ENCODE measurements around the gene GRPEL1. TPM values are rescaled to one million over a fixed set of nuclear protein-coding genes. Genes with fewer than 3 reads are reported as not detected.

GRPEL1 gene
- total and polyA plus RNA-seq, 2 of the 13 experiments (the other 11 are each of a cell fraction or from before 2014, with no cell fraction given): 32.3 to 141 TPM

DNA sequence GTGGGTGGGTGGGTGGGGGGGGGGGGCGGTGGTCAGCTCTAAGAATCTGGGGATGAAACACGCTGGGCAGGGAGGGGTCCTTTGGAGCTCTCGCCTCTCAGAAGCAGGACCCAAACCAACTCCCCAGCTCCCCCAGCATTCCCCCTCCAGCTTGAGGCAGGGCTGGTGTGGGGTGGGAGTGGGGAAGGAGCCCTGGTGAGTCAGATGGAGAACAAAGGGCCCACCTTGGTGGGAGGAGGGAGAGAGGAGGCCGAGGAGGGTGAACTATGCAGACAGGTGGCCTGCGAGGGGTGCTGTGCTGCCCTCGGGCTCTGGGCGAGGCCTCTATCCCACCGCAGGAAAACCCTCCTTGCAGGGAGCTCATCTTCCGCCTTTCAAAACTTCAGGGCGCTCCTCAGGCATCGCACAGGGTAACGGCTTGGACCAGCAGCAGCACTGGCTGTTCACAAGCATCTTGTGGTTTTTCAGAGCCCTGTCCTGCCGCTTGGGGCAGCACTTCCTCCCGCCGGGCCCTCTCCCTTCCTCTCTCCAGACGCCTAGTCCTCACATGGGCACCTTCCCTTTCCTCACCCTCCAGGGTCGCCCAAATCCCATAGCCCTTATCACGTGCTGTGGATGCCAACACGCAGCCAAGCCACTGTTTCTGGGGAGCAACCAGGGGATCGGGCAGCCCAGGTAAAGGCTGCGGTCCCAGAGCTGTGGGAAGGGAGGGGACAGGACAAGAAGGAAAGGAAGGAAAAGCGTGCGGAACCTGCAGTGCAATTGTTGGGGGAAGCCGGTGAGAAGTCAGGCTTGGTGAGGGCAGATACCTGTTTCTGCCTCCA, 34.0 kb upstream of the GRPEL1 start:
- BruUV-seq (replicated peaks): no TSS peak
- H3K36me3 ChIP-seq (replicated peaks in 1 of 2; ENCODE audit: control insufficient read depth in 1 of 2, insufficient read depth in 2 of 2, low read length in 2 of 2): no peaks in the 10 kb centered on the region
- H3K4me1 ChIP-seq (ENCODE audit: insufficient read depth, low read length): peaks cover 40% of the 10 kb centered on the region
- ChIA-PET CTCF (ENCODE audit: low intra/inter-chr PET ratio, low total read pairs) (interaction anchor here (2.0 kb wide), 1 partner anchor 85 kb away, joined by 7 read pairs; no protein-coding TSS in a partner anchor), POLR2A (interaction anchor here (0.6 to 1.4 kb wide), 3 partner anchors 17 to 209 kb away, joined by 3 to 4 read pairs (median 3); partner anchors contain the start of gene GRPEL1)
- DNase-seq (ENCODE audit: low spot score) (peak; percentile 52), FAIRE-seq (peak; percentile 47), ATAC-seq (peak; percentile 78)
- in situ Hi-C loops (cut with HindIII; ENCODE audit: extremely low pct_ligation_motif_present, low pct_unique_long_range_greater_than_20kb) (no loop called here), intact Hi-C loops (cut with micrococcal nuclease; ENCODE audit: unreplicated experiment) (loop anchor here (2.0 to 5.0 kb wide), 2 partner anchors 65 to 85 kb away; no protein-coding TSS in a partner anchor)
- no peak overlapping the region for H3K27ac ChIP-seq (ENCODE audit: extremely low read length, insufficient read depth, low read length)
- WGBS (ENCODE audit: low lambda C conversion rate): 3% methylated on average over 18 of the region's 24 CpGs
- no peaks in the 10 kb centered on the region for H3K9me3 ChIP-seq (ENCODE audit: low read length)
- H4K20me1 ChIP-seq (ENCODE audit: insufficient read depth, low read length): no peaks in the 10 kb centered on the region
- peak overlapping the region; percentile 80 to 88 (median 82); a peak in 5 of 6 replicates for H3K4me3 ChIP-seq (replicated peaks in 1 of 3; ENCODE audit: insufficient read depth in 1 of 3, low read depth in 2 of 3, low read length in 3 of 3)
- no peaks in the 10 kb centered on the region for H3K79me2 ChIP-seq (ENCODE audit: insufficient read depth, low read length)
- H3K27me3 ChIP-seq (ENCODE audit: control insufficient read depth in 1 of 2, insufficient read depth in 2 of 2, low read length in 2 of 2): peaks cover 0 to 12% of the 10 kb centered on the region in 2 experiments; a peak in 2 of 5 replicates
- H3K4me2 ChIP-seq (ENCODE audit: low read depth, low read length): peak overlapping the region; percentile 99
- H3K9ac ChIP-seq (ENCODE audit: insufficient read depth, low read depth, low read length): peak overlapping the region; percentile 73
- peak overlapping the region; percentile 16 for H2AFZ ChIP-seq (ENCODE audit: low read length)
- TF ChIP-seq, protein P1, sequence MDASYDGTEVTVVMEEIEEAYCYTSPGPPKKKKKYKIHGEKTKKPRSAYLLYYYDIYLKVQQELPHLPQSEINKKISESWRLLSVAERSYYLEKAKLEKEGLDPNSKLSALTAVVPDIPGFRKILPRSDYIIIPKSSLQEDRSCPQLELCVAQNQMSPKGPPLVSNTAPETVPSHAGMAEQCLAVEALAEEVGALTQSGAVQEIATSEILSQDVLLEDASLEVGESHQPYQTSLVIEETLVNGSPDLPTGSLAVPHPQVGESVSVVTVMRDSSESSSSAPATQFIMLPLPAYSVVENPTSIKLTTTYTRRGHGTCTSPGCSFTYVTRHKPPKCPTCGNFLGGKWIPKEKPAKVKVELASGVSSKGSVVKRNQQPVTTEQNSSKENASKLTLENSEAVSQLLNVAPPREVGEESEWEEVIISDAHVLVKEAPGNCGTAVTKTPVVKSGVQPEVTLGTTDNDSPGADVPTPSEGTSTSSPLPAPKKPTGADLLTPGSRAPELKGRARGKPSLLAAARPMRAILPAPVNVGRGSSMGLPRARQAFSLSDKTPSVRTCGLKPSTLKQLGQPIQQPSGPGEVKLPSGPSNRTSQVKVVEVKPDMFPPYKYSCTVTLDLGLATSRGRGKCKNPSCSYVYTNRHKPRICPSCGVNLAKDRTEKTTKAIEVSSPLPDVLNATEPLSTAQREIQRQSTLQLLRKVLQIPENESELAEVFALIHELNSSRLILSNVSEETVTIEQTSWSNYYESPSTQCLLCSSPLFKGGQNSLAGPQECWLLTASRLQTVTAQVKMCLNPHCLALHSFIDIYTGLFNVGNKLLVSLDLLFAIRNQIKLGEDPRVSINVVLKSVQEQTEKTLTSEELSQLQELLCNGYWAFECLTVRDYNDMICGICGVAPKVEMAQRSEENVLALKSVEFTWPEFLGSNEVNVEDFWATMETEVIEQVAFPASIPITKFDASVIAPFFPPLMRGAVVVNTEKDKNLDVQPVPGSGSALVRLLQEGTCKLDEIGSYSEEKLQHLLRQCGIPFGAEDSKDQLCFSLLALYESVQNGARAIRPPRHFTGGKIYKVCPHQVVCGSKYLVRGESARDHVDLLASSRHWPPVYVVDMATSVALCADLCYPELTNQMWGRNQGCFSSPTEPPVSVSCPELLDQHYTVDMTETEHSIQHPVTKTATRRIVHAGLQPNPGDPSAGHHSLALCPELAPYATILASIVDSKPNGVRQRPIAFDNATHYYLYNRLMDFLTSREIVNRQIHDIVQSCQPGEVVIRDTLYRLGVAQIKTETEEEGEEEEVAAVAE (CRISPR knock-in tag; IDR thresholded peaks at IDR 0.05; ENCODE audit: borderline replicate concordance): no peak
- TF ChIP-seq FOXK1 (CRISPR knock-in tag; IDR thresholded peaks at IDR 0.05; ENCODE audit: borderline replicate concordance, low read depth): no peak
- TF ChIP-seq ZZZ3 (CRISPR knock-in tag; IDR thresholded peaks at IDR 0.05; ENCODE audit: borderline replicate concordance): 0 out of 2 replicates have a peak, but pooled peaks have one; percentile 68
- TF ChIP-seq, protein P2, sequence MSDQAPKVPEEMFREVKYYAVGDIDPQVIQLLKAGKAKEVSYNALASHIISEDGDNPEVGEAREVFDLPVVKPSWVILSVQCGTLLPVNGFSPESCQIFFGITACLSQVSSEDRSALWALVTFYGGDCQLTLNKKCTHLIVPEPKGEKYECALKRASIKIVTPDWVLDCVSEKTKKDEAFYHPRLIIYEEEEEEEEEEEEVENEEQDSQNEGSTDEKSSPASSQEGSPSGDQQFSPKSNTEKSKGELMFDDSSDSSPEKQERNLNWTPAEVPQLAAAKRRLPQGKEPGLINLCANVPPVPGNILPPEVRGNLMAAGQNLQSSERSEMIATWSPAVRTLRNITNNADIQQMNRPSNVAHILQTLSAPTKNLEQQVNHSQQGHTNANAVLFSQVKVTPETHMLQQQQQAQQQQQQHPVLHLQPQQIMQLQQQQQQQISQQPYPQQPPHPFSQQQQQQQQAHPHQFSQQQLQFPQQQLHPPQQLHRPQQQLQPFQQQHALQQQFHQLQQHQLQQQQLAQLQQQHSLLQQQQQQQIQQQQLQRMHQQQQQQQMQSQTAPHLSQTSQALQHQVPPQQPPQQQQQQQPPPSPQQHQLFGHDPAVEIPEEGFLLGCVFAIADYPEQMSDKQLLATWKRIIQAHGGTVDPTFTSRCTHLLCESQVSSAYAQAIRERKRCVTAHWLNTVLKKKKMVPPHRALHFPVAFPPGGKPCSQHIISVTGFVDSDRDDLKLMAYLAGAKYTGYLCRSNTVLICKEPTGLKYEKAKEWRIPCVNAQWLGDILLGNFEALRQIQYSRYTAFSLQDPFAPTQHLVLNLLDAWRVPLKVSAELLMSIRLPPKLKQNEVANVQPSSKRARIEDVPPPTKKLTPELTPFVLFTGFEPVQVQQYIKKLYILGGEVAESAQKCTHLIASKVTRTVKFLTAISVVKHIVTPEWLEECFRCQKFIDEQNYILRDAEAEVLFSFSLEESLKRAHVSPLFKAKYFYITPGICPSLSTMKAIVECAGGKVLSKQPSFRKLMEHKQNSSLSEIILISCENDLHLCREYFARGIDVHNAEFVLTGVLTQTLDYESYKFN (CRISPR knock-in tag; conservative IDR thresholded peaks at IDR 0.05): no peak
- TF ChIP-seq HOXD1 (CRISPR knock-in tag; IDR thresholded peaks at IDR 0.05): no peak
- TF ChIP-seq PHF8 (CRISPR knock-in tag; IDR thresholded peaks at IDR 0.05): peak; percentile 34; the same call in 1 of the 2 replicates
- 0 out of 2 replicates have a peak, but pooled peaks have one; percentile 24 for TF ChIP-seq NKX3-1 (CRISPR knock-in tag; IDR thresholded peaks at IDR 0.05)
- TF ChIP-seq, protein P3, sequence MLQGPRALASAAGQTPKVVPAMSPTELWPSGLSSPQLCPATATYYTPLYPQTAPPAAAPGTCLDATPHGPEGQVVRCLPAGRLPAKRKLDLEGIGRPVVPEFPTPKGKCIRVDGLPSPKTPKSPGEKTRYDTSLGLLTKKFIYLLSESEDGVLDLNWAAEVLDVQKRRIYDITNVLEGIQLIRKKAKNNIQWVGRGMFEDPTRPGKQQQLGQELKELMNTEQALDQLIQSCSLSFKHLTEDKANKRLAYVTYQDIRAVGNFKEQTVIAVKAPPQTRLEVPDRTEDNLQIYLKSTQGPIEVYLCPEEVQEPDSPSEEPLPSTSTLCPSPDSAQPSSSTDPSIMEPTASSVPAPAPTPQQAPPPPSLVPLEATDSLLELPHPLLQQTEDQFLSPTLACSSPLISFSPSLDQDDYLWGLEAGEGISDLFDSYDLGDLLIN (CRISPR knock-in tag; IDR thresholded peaks at IDR 0.05; ENCODE audit: borderline replicate concordance): 0 out of 2 replicates have a peak, but pooled peaks have one; percentile 37
- no peak for TF ChIP-seq NCOR1 (IDR thresholded peaks at IDR 0.05; ENCODE audit: borderline replicate concordance, low read length)
- no peak for TF ChIP-seq DMAP1 (CRISPR knock-in tag; IDR thresholded peaks at IDR 0.05)
- TF ChIP-seq ZFX (CRISPR knock-in tag; IDR thresholded peaks at IDR 0.05; ENCODE audit: low read depth): peak; percentile 38
- no peak for TF ChIP-seq ZNF326 (CRISPR knock-in tag; IDR thresholded peaks at IDR 0.05; ENCODE audit: borderline replicate concordance)
- TF ChIP-seq ZBTB7B (CRISPR knock-in tag; IDR thresholded peaks at IDR 0.05): no peak
- TF ChIP-seq BRD4 (CRISPR knock-in tag; IDR thresholded peaks at IDR 0.05): 0 out of 2 replicates have a peak, but pooled peaks have one; percentile 20

All from HepG2 (cell line).